HG03520 (cell line): ENCODE results near the gene MAP6D1.

Experiments used
- ATAC-seq: cut with Tn5 transposase; IDR thresholded peaks from one replicate; pipeline ENCODE4 v1.9.1; 2021; ENCODE audit warnings: mild to moderate bottlenecking, moderate library complexity; ENCODE audit not compliant: unreplicated experiment

MAP6D1 gene

DNA sequence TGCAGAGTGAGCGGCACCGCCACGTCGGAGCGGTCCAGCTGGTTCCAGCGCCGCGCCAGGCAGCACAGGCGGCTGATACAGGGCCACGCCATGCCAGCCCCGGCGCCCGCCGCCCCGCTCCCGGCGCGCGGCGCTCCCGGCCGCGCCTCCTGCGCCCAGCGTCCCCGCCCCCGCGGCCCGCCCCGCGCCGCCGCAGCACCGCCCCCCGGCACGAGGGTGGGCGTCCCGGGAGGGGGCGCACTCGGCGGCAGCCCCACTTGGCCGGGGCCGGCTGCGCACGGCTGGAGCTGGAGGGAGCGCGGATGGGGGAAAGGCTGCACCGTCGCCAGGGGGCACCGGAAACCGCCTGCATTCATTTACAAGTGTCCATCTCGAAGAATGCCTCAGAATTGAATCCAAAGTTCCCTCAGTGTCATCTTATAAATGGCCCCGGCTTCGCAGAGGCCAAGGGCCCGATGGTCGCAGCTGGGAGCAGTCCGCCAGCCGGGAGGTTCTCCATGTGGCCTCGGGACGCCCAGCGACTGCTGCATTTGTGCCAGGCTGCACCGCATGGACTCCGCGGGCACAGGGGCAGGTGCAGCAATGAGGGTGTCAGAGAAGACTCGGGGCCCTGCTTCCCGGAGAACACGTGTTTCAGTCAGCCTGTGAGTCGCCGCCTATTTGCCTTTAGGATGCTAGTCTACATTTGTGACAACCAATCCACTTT, at the start of gene MAP6D1:
MAP6D1 (minus strand) TSS at position 122 of the 706 bp plus-strand sequence; CDS start at position 92, 30 bp downstream.
- ATAC-seq, result no peak

GRCh38 chr3:183873914-183874313, 48.5 kb upstream of the MAP6D1 start:
- ATAC-seq, result no peak

- no peak for ATAC-seq
Measured at GRCh38 chr3:183871541-183871940, 46.2 kb upstream of the MAP6D1 start.

DNA sequence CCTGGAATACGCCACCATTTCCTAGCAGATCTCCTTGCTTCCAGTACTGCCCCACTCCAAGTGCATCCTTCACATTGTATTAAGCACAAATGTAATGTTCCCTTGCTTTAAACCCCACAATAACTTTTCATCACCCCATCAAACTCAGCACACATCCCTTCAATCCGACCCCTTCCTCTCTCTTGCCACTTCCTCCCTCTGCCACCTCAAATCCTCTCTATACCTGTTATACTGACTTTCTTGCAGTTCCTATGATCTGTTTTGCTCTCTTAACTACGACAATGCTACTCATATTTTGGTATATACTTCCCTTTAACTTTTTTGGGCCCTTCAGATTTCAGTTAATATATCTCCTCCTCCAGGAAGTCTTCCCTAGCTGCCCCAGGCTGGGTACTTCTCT, 45.2 kb upstream of the MAP6D1 start:
- no peak for ATAC-seq

- no peak for ATAC-seq
Measured at GRCh38 chr3:183868796-183869195, 43.4 kb upstream of the MAP6D1 start.

- ATAC-seq, result no peak
Measured at GRCh38 chr3:183862610-183863009, 37.2 kb upstream of the MAP6D1 start.

- ATAC-seq, result no peak
Measured at GRCh38 chr3:183857863-183858262, 32.5 kb upstream of the MAP6D1 start.

DNA sequence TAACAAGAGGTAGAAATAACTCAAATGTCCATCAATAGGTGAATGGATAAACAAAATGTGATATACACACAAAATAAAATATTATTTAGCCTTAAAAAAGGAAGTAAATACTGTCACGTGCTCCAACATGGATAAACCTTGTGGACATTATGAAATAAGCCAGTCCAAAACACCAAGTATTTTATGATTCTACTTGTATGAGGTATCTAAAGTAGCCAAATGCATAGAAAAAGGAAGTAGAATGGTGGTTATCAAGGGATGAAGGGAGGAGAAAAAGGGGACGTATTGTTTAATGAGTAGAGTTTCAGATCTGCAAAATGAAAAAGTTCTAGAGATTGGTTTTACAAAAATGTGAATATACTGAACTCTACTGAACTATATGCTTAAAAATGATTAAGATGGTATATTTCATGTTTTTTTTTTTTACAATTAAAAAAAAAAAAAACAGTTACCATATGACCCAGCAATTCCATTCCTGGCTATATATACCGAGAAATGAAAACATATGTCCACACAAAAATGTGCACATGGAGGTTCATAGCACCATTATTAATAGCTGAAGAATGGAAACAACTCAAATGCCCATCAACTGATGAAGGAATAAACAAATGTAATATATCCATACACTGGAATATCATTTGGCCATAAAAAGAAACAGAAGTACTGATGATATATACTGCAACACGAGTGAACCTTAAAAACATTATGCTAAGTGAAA, 29.1 kb upstream of the MAP6D1 start:
- ATAC-seq, result no peak

- ATAC-seq, result no peak
Measured at GRCh38 chr3:183845608-183846288, 20.4 kb upstream of the MAP6D1 start.

DNA sequence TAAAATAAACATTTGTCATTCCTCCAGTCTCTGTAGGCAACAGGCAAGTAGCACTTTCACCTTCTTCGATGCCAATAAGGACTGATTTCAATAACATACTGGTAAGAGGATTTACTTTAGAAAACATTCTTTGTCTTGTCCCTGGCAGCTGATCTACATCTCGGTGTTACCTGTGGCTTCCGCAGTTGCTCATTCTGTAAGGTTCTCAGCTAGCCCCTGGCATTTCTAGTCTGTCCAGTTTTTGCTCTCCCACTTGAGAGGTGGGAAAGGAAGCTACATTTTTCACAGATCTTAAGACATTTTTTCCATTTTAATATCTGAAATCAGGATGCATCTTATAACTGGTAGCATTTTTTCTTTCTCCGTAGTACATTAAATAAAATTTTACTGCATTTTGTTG, 19.7 kb upstream of the MAP6D1 start:
- no peak for ATAC-seq

DNA sequence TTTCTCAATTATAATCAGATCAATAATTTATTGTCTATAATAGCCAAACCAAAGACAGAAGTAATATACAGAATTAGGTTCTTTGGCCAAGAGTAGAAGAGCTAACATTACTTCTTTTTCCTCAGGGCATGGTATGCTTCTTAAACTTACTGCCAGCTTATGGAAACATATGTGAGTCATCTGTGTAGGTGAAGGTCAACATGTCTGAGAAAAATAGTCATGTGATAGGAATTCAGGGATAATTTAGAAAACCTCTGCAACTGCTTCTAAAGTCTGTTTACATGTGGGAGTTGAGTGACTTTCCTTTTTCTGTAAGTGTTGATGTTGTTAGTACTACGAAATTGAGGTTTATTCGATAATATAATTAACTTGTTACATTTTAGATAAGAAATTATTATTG, 19.2 kb upstream of the MAP6D1 start:
- ATAC-seq, result no peak

- no peak for ATAC-seq
Measured at GRCh38 chr3:183839751-183840150, 14.4 kb upstream of the MAP6D1 start.

- ATAC-seq, result no peak
Measured at GRCh38 chr3:183837894-183838293, 12.5 kb upstream of the MAP6D1 start.

DNA sequence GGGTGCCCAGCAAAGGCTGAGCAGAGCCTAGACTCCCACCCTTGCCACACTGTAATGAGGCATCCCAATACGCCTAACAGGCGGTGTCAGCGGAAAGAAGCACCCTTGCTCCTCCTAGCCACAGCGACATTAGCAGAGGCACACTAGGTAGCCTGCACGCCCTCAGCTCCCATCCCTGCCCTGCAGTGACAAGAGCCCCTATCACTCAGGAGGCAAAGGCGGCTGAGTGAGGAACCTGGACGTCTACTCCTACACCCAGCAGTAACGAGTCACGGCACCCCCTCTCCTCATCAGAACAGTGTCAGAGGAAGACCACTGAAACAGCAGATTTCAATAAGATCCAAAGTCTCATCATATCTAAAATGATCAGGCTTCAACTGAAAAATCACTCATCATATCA, 12.0 kb upstream of the MAP6D1 start:
- no peak for ATAC-seq

- no peak for ATAC-seq
Measured at GRCh38 chr3:183833516-183833915, 8.1 kb upstream of the MAP6D1 start.

DNA sequence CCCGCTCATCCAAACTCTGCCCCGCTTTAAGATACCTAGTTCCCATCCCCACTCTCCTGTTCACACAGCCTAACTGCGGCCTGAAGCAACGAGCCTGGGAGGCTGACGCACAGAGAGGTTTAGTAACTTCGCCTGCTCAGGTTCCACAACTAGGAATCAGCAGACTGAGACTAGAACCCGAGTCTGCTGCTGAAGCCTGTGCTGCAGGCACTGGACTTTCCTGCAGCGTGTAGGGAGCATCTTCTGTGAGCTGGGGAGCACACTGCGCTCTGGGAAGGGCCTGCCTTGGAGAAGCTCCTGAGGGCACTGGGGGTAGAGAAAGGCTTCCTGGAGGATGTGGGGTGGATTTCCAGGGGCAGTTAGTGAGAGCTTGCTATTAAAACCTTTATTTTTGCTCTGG, 4.8 kb upstream of the MAP6D1 start:
- ATAC-seq, result no peak

GRCh38 chr3:183829466-183829865, 4.1 kb upstream of the MAP6D1 start:
- ATAC-seq, result no peak

DNA sequence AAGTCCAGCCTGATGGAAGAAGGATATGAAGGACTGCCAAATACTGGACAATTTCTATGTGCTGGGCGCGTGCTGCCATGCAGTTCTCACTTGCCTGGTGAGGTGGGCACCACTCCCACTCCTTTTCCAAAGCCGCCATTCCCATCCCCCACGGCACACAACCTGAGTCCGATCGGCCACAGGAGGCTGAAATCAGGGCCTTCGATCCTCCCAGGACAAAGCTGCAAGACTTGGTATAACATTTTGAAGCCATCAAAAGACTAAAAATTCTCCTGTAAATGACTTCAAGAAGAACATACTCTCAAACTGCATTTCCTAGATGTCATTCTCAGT, 3.1 kb upstream of the MAP6D1 start:
- no peak for ATAC-seq

DNA sequence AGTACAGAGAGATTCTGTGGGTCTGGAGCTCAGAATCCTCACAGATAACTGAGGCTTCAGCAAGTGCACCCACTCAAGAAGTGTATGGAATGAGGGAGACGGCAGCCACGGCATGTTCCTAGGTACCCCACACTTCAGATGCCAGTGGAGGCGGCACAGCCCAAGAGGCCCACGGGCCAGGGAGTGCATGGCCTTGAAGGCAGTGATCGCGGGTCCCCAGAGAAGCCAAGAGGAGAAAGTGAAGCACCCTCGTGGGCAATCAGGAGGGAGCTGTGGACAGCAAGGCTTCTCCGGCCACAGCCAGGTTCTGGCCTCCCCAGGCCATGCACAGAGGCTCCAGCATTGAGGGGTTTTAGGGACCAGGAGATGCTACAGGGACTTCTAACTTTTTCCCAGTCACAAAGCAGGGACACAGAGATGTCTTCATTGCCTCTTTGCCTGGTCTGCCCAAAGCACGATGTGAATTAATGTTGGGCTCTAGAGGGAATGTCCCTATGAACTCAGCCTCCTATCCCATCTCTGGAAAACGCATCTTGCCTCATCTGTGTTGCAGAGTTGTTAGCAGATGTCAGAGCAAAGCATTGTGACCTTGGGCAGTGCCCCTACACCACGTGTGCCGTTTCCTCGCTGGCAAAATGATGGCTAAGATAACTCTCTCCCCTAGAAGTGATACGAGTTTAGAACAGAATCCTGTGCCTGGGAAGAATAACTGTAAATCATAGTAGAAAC, 2.6 kb upstream of the MAP6D1 start:
- ATAC-seq, result no peak

- no peak for ATAC-seq
Measured at GRCh38 chr3:183826448-183827250, 1.3 kb upstream of the MAP6D1 start.
